Measurements from ENCODE around the gene TAF9B.

DNA sequence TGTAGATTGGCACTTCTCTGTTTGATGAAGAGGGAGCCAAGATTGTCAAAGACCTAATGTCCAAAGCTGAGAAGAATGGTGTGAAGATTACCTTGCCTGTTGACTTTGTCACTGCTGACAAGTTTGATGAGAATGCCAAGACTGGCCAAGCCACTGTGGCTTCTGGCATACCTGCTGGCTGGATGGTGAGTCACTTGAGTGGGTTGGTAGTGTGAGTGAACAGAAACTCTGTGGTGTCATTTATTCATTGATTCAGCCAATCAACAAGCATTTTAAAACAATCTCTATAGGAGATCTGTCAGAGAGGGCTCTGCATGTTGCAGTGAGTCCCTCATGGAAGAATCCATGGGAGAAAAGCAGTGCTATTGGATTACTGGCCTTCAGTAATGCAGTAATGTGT lies 16.3 kb downstream of the TAF9B start:
- no peak for TF ChIP-seq CTCF (IDR thresholded peaks at IDR 0.05)
- no peak for TF ChIP-seq POLR2A (IDR thresholded peaks at IDR 0.05)
